ENCODE data around the gene WWOX. TPM values are rescaled to one million over a fixed set of nuclear protein-coding genes. Genes with fewer than 3 reads are reported as not detected.

The WWOX gene
- total RNA-seq, 6 donors from 2014 or later, result 18.7 to 167 (median 31.0) TPM

- Histone ChIP-seq H3K27ac (no peak overlapping the region), H3K4me3 (no peak overlapping the region), H3K27me3 (no peaks in the 10 kb centered on the region), H3K36me3 (no peaks in the 10 kb centered on the region), H3K9me3 (peaks cover 0 to 10% (median 5%) of the 10 kb centered on the region in 4 donors), H3K4me1 (peaks cover 0 to 4% (median 0%) of the 10 kb centered on the region in 4 donors)
- ATAC-seq (ENCODE audit: low FRiP score in 2 of 2), result no peak
- WGBS, 2 donors, result 55 to 68% methylated on average over 3 of the region's 3 CpGs
- DNase-seq, result no peak
- TF ChIP-seq POLR2AphosphoS5 (IDR thresholded peaks at IDR 0.05) (no peak), CTCF (IDR thresholded peaks at IDR 0.05) (no peak), POLR2A (IDR thresholded peaks at IDR 0.05) (no peak), EP300 (IDR thresholded peaks at IDR 0.05) (no peak)
Observed at GRCh38 chr16:78920621-78921020, 821.2 kb downstream of the WWOX start.

DNA sequence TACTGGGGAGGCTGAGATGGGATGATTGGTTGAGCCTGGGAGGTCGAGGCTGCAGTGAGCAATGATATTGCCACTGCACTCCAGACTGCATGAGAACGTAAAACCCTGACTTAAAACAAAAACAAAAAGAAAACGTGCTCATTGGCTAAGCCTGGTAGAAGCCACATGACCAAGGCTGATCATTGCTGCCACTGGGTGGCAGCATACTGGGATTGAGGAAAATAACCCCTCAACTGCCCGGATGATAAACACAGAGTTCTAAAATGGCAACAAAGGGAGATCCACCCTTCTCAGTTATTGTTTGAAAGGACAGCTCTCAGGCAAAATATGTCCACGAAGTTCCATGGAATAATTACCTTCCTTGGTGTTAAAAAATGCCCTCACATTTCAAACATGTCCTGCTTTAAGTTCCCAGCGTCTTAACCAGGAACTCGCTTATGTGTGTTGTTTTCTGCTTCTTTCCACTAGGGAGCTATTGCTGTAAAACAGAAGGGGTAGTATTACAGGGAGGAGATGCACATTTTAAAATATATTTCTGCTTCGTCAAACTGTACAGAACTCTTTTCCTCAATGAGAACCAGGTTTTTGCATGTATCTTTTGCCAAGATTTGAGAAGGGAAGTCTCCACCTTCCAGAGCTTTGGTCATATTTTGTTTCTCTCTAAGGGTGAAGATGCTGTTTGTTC, 825.8 kb downstream of the WWOX start:
- TF ChIP-seq POLR2A (IDR thresholded peaks at IDR 0.05) (no peak), CTCF (IDR thresholded peaks at IDR 0.05) (peak; percentile 24 to 64 (median 48))
- peak in 1 of 2 donors; percentile 47 for ATAC-seq (ENCODE audit: low FRiP score in 2 of 2)
- no peak overlapping the region for H3K4me3 ChIP-seq
- DNase-seq, result peak in 1 of 2 donors; percentile 45
- no peak overlapping the region for H3K27ac ChIP-seq
- H3K9me3 ChIP-seq, result peaks cover 0 to 10% (median 5%) of the 10 kb centered on the region in 4 donors
- H3K27me3 ChIP-seq, result no peaks in the 10 kb centered on the region
- peaks cover 0 to 4% (median 0%) of the 10 kb centered on the region in 4 donors for H3K4me1 ChIP-seq
- H3K36me3 ChIP-seq, result no peaks in the 10 kb centered on the region
- WGBS, 2 donors, result 62% methylated on average over 8 of the region's 8 CpGs

DNA sequence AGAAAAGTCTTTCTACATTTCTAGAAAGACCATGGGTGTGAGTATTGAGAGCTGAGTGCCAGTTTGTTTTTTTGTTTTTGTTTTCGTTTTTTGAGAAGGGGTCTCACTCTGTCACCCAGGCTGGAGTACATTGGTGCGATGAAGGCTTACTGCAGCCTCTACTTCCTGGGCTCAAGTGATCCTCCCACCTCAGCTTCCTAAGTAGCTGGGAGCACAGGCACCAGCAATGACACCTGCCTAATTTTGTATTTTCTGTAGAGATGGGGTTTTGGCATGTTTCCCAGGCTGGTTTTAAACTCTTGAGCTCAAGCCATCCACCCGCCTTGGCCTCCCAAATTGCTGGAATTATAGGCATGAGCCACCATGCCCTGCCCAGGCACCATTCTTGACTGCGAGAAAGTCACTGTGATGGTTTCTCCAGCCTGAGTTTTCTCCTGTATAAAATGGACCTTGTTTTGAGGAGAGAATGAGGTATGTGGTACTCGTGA, 827.3 kb downstream of the WWOX start:
- TF ChIP-seq POLR2A (IDR thresholded peaks at IDR 0.05) (no peak), POLR2AphosphoS5 (IDR thresholded peaks at IDR 0.05) (no peak), CTCF (IDR thresholded peaks at IDR 0.05) (no peak), EP300 (IDR thresholded peaks at IDR 0.05) (no peak)
- no peak overlapping the region for H3K4me3 ChIP-seq
- H3K27ac ChIP-seq, result no peak overlapping the region
- 97 to 99% methylated on average over 4 to 5 of the region's 5 CpGs for whole genome bisulfite sequencing, 2 donors
- no peaks in the 10 kb centered on the region for H3K36me3 ChIP-seq
- H3K9me3 ChIP-seq, result peaks cover 0 to 4% (median 1%) of the 10 kb centered on the region in 4 donors
- peaks cover 0 to 4% (median 0%) of the 10 kb centered on the region in 4 donors for H3K4me1 ChIP-seq
- ATAC-seq (ENCODE audit: low FRiP score in 2 of 2) (no peak), DNase-seq (no peak)
- H3K27me3 ChIP-seq, result no peaks in the 10 kb centered on the region

DNA sequence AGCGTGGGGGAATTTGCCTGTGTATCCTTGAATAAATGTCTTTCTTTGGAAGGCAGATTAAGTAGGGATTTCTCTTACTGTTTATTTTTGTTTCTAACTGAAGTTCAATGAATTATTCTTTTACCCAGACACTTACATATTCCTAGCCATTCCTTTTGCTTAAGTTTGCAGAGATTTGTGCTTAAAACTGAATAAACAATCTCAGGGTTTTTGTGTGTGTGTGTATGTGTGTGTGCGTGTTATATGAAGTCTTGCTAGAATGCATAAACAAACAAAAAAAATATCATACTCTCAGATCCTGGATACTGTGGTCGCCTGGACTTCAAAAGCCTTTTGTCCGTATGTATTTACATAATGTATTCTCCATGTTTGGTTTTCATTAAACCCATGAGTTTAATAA, 828.3 kb downstream of the WWOX start:
- Histone ChIP-seq H3K27ac (no peak overlapping the region), H3K9me3 (no peaks in the 10 kb centered on the region), H3K4me1 (peaks cover 0 to 5% (median 2%) of the 10 kb centered on the region in 4 donors), H3K27me3 (no peaks in the 10 kb centered on the region), H3K4me3 (peak overlapping the region in 2 of 4 donors; percentile 6 to 13), H3K36me3 (no peaks in the 10 kb centered on the region)
- ATAC-seq (ENCODE audit: low FRiP score in 2 of 2) (no peak), DNase-seq (no peak)
- TF ChIP-seq CTCF (IDR thresholded peaks at IDR 0.05), result no peak
- no peak for TF ChIP-seq EP300 (IDR thresholded peaks at IDR 0.05)
- TF ChIP-seq POLR2A (IDR thresholded peaks at IDR 0.05), result no peak
- TF ChIP-seq POLR2AphosphoS5 (IDR thresholded peaks at IDR 0.05), result no peak
- 72 to 74% methylated on average over 4 of the region's 4 CpGs for WGBS, 2 donors

- DNase-seq (no peak), ATAC-seq (ENCODE audit: low FRiP score in 2 of 2) (no peak)
- no peaks in the 10 kb centered on the region for H3K36me3 ChIP-seq
- no peak overlapping the region for H3K27ac ChIP-seq
- peaks cover 0 to 5% (median 2%) of the 10 kb centered on the region in 4 donors for H3K4me1 ChIP-seq
- no peaks in the 10 kb centered on the region for H3K27me3 ChIP-seq
- 90% methylated on average over 7 of the region's 7 CpGs for WGBS, 2 donors
- no peak overlapping the region for H3K4me3 ChIP-seq
- TF ChIP-seq POLR2AphosphoS5 (IDR thresholded peaks at IDR 0.05) (no peak), EP300 (IDR thresholded peaks at IDR 0.05) (no peak), POLR2A (IDR thresholded peaks at IDR 0.05) (no peak), CTCF (IDR thresholded peaks at IDR 0.05) (no peak)
- no peaks in the 10 kb centered on the region for H3K9me3 ChIP-seq
Observed at GRCh38 chr16:78929841-78930240, 830.4 kb downstream of the WWOX start.
